Measurements from ENCODE around the gene SRGAP3. TPM values are rescaled to one million over a fixed set of nuclear protein-coding genes. Genes with fewer than 3 reads are reported as not detected.

The SRGAP3 gene
- total and polyA plus RNA-seq, 4 donors, result 1.2 to 32.8 (median 7.3) TPM

GRCh38 chr3:9122732-9123364, 126.6 kb downstream of the SRGAP3 start:
- Histone ChIP-seq H3K27me3 (ENCODE audit: control insufficient read depth in 3 of 3, insufficient read depth in 3 of 3, low read length in 2 of 3) (no peaks in the 10 kb centered on the region), H3K4me1 (ENCODE audit: control insufficient read depth in 5 of 5, insufficient read depth in 5 of 5, low read length in 5 of 5) (peaks cover 0 to 21% (median 2%) of the 10 kb centered on the region in 5 donors), H3K36me3 (ENCODE audit: control insufficient read depth in 4 of 4, insufficient read depth in 4 of 4, low read length in 4 of 4) (peaks cover 0 to 5% (median 0%) of the 10 kb centered on the region in 4 donors), H3K27ac (ENCODE audit: low read depth in 1 of 2, low read length in 1 of 2) (no peak overlapping the region), H3K9me3 (ENCODE audit: control insufficient read depth in 4 of 4, insufficient read depth in 3 of 4, low read length in 3 of 4) (peaks cover 0 to 5% (median 0%) of the 10 kb centered on the region in 4 donors), H3K9ac (ENCODE audit: insufficient read depth in 1 of 2, low read length in 2 of 2) (no peak overlapping the region), H3K4me3 (no peak overlapping the region)
- ATAC-seq (ENCODE audit: insufficient read depth, low FRiP score) (no peak), DNase-seq (no peak)
- no peak for TF ChIP-seq CTCF (IDR thresholded peaks at IDR 0.05; ENCODE audit: control extremely low read depth, extremely low read depth)
- 62 to 84% methylated on average over 7 of the region's 7 CpGs for WGBS, 2 donors

GRCh38 chr3:9121366-9122001, 128.0 kb downstream of the SRGAP3 start:
- no peak for DNase-seq
- no peak for TF ChIP-seq CTCF (IDR thresholded peaks at IDR 0.05; ENCODE audit: control extremely low read depth, extremely low read depth)

GRCh38 chr3:9119331-9119730, 130.1 kb downstream of the SRGAP3 start:
- Histone ChIP-seq H3K4me1 (ENCODE audit: control insufficient read depth in 5 of 5, insufficient read depth in 5 of 5, low read length in 5 of 5) (peaks cover 0 to 18% (median 2%) of the 10 kb centered on the region in 5 donors), H3K4me3 (no peak overlapping the region), H3K9me3 (ENCODE audit: control insufficient read depth in 4 of 4, insufficient read depth in 3 of 4, low read length in 3 of 4) (peaks cover 0 to 5% (median 0%) of the 10 kb centered on the region in 4 donors), H3K27ac (ENCODE audit: low read depth in 1 of 2, low read length in 1 of 2) (no peak overlapping the region), H3K27me3 (ENCODE audit: control insufficient read depth in 3 of 3, insufficient read depth in 3 of 3, low read length in 2 of 3) (no peaks in the 10 kb centered on the region), H3K9ac (ENCODE audit: insufficient read depth in 1 of 2, low read length in 2 of 2) (no peak overlapping the region), H3K36me3 (ENCODE audit: control insufficient read depth in 4 of 4, insufficient read depth in 4 of 4, low read length in 4 of 4) (peaks cover 0 to 5% (median 0%) of the 10 kb centered on the region in 4 donors)
- 47 to 68% methylated on average over 4 of the region's 4 CpGs for WGBS, 2 donors
- ATAC-seq (ENCODE audit: insufficient read depth, low FRiP score), result no peak
- DNase-seq, result no peak
- no peak for TF ChIP-seq CTCF (IDR thresholded peaks at IDR 0.05; ENCODE audit: control extremely low read depth, extremely low read depth)

More at GRCh38 chr3:9121366-9122001, 128.0 kb downstream of the SRGAP3 start:
- 71 to 88% methylated on average over 11 of the region's 11 CpGs for WGBS, 2 donors
- H3K4me3 ChIP-seq, result no peak overlapping the region
- H3K9ac ChIP-seq (ENCODE audit: insufficient read depth in 1 of 2, low read length in 2 of 2), result no peak overlapping the region
- H3K27ac ChIP-seq (ENCODE audit: low read depth in 1 of 2, low read length in 1 of 2), result no peak overlapping the region
- H3K36me3 ChIP-seq (ENCODE audit: control insufficient read depth in 4 of 4, insufficient read depth in 4 of 4, low read length in 4 of 4), result peaks cover 0 to 5% (median 0%) of the 10 kb centered on the region in 4 donors
- H3K9me3 ChIP-seq (ENCODE audit: control insufficient read depth in 4 of 4, insufficient read depth in 3 of 4, low read length in 3 of 4), result peaks cover 0 to 5% (median 0%) of the 10 kb centered on the region in 4 donors
- peaks cover 0 to 21% (median 2%) of the 10 kb centered on the region in 5 donors for H3K4me1 ChIP-seq (ENCODE audit: control insufficient read depth in 5 of 5, insufficient read depth in 5 of 5, low read length in 5 of 5)
- no peaks in the 10 kb centered on the region for H3K27me3 ChIP-seq (ENCODE audit: control insufficient read depth in 3 of 3, insufficient read depth in 3 of 3, low read length in 2 of 3)
- ATAC-seq (ENCODE audit: insufficient read depth, low FRiP score), result no peak

All from lung (tissue), 12 donors.